Sigmoid colon (tissue), 7 donors: Measurements from ENCODE around the gene BCR. TPM values are rescaled to one million over a fixed set of nuclear protein-coding genes. Genes with fewer than 3 reads are reported as not detected.

Experiments used
- DNase-seq: peaks from one replicate; pipeline ENCODE4 v3.0.0-alpha.2; 2019
- H3K27ac ChIP-seq, 4 donors: fragments of 200-600 bp; sonication (generic); one replicate each; pipeline ENCODE4 v1.5.1; 2016 to 2019; ENCODE audit warnings: mild to moderate bottlenecking in 1 of 4
- H3K27me3 ChIP-seq, 3 donors: fragments of 200-600 bp; sonication (generic); one replicate each; pipeline ENCODE4 v1.5.1; 2019; ENCODE audit warnings: mild to moderate bottlenecking in 1 of 3
- H3K36me3 ChIP-seq, 4 donors: fragments of 200-600 bp; sonication (generic); one replicate each; pipeline ENCODE4 v1.5.1; 2016 to 2019
- H3K4me1 ChIP-seq, 4 donors: fragments of 200-600 bp; sonication (generic); one replicate each; pipeline ENCODE4 v1.5.1; 2017 to 2019
- H3K4me3 ChIP-seq, 4 donors: fragments of 200-600 bp; sonication (generic); one replicate each; pipeline ENCODE4 v1.5.1; 2017 to 2019; ENCODE audit warnings: mild to moderate bottlenecking in 2 of 4, moderate library complexity in 1 of 4
- H3K9me3 ChIP-seq, 4 donors: fragments of 200-600 bp in 3 of 4; sonication (generic) in 3 of 4; one replicate each; pipeline versions ENCODE4 v1.5.1 to v1.6.1; 2013 to 2019
- CTCF ChIP-seq, 4 experiments: fragments of 450-650 bp in 3 of 4; fragments of 200-600 bp in 1 of 4; IDR thresholded peaks; one replicate each; pipeline ENCODE4 v1.5.1; 2016 to 2019; ENCODE audit warnings: antibody characterized with exemption in 4 of 4, mild to moderate bottlenecking in 3 of 4, moderate library complexity in 2 of 4
- EP300 ChIP-seq, 4 donors: sonication (generic); formaldehyde crosslinking; IDR thresholded peaks; one replicate each; pipeline ENCODE4 v1.6.1; 2017; ENCODE audit warnings: antibody characterized with exemption in 4 of 4
- POLR2A ChIP-seq, 2 donors: fragments of 450-650 bp; IDR thresholded peaks; one replicate each; pipeline ENCODE4 v1.6.1; 2016; ENCODE audit warnings: antibody characterized with exemption in 2 of 2, mild to moderate bottlenecking in 2 of 2, moderate library complexity in 2 of 2
- POLR2AphosphoS5 ChIP-seq, 4 donors: sonication (generic); formaldehyde crosslinking; IDR thresholded peaks; one replicate each; pipeline ENCODE4 v1.6.1; 2017; ENCODE audit warnings: antibody characterized with exemption in 4 of 4
- WGBS, 2 donors: extraction: QIAGEN DNeasy Blood & Tissue Kit; methylation state at CpG; one replicate each; pipeline ENCODE4 v1.1.7; 2013; 5-methylcytosine and 5-hydroxymethylcytosine counted together
- intact Hi-C: fragments of 100-400 bp; cut with DNase I; formaldehyde crosslinking; loops from one replicate; pipeline ENCODE4 v1.15.1; 2023
- polyA plus RNA-seq, 3 donors: library from polyadenylated mRNA; stranded (reverse); fragments of 200-250 nt; gene quantifications; one replicate each; pipeline ENCODE4 v1.2.3, GENCODE V29; 2013
- total RNA-seq, 4 donors: library from RNA; depleted of rRNA; stranded (reverse); fragments of >200 nt; gene quantifications; one replicate each; pipeline ENCODE4 v1.1.0, GENCODE V29; 2016
- donor health status: healthy with polysubstance abuse.
- donor health status: Bipolar disorder and iron deficiency.
- donor health status: healthy.

BCR gene
- total and polyA plus RNA-seq, 7 donors = 10.8 to 39.9 (median 17.5) TPM

DNA sequence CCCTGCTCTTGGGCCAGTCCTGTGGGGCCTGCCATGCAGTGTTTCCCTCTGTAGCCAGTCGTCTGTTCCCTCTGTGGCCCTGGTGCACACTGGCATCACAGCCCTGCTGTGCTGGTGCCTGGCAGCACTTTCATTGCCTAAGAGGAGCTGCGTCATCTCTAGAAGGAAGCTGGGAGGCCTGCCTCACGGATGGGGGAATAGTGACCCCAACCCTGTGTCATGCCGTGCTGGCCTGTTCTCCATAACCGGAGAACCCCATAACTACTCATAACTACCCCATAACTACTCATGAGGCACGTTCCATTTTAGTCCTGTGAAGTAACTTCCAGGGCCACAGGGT is 21.0 kb upstream of the BCR start:
- Histone ChIP-seq H3K9me3 (no peaks in the 10 kb centered on the region), H3K27me3 (no peaks in the 10 kb centered on the region), H3K36me3 (peaks cover 0 to 35% (median 0%) of the 10 kb centered on the region in 4 donors), H3K27ac (no peak overlapping the region), H3K4me3 (no peak overlapping the region), H3K4me1 (peaks cover 0 to 14% (median 6%) of the 10 kb centered on the region in 4 donors)
- no peak for DNase-seq
- 90 to 91% methylated on average over 6 of the region's 6 CpGs for WGBS, 2 donors
- no peak for TF ChIP-seq POLR2A (IDR thresholded peaks at IDR 0.05)
- TF ChIP-seq EP300 (IDR thresholded peaks at IDR 0.05) = no peak
- TF ChIP-seq CTCF (IDR thresholded peaks at IDR 0.05) = no peak
- intact Hi-C loops = no loop called here

DNA sequence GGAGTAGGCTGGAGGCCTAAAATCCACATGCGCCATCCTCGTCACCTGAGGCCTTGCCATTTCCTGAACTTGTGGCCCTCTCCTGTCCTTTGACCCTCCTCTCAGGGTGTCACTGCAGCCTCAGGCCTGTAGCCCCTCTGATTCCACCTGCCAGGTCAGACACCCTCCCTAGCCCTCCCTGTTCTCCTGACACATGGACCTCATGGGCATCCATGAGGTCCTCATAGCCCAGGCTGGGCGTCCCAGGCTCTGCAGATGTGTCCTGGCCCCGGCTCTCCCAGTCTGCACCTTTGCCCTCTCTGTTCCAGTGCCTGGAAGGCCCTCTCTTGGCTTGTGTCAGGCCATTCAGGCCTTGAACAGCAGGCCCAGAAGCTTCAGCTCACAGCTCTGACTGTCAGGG is 19.3 kb upstream of the BCR start:
- H3K4me3 ChIP-seq = no peak overlapping the region
- TF ChIP-seq POLR2AphosphoS5 (IDR thresholded peaks at IDR 0.05) (no peak), POLR2A (IDR thresholded peaks at IDR 0.05) (no peak), CTCF (IDR thresholded peaks at IDR 0.05) (no peak), EP300 (IDR thresholded peaks at IDR 0.05) (no peak)
- H3K27me3 ChIP-seq = no peaks in the 10 kb centered on the region
- H3K27ac ChIP-seq = no peak overlapping the region
- no peaks in the 10 kb centered on the region for H3K9me3 ChIP-seq
- no peak for DNase-seq
- 89 to 93% methylated on average over 4 of the region's 4 CpGs for WGBS, 2 donors
- H3K4me1 ChIP-seq = peaks cover 0 to 18% (median 6%) of the 10 kb centered on the region in 4 donors
- intact Hi-C loops = no loop called here
- peaks cover 0 to 26% (median 0%) of the 10 kb centered on the region in 4 donors for H3K36me3 ChIP-seq

GRCh38 chr22:23161574-23161973 is 18.7 kb upstream of the BCR start:
- 91 to 93% methylated on average over 13 of the region's 13 CpGs for WGBS, 2 donors
- Histone ChIP-seq H3K27me3 (no peaks in the 10 kb centered on the region), H3K36me3 (peaks cover 0 to 24% (median 0%) of the 10 kb centered on the region in 4 donors), H3K4me1 (peaks cover 0 to 18% (median 6%) of the 10 kb centered on the region in 4 donors), H3K27ac (no peak overlapping the region), H3K4me3 (no peak overlapping the region), H3K9me3 (no peaks in the 10 kb centered on the region)
- no peak for DNase-seq
- intact Hi-C loops = no loop called here
- no peak for TF ChIP-seq POLR2AphosphoS5 (IDR thresholded peaks at IDR 0.05)
- TF ChIP-seq POLR2A (IDR thresholded peaks at IDR 0.05) = no peak
- no peak for TF ChIP-seq CTCF (IDR thresholded peaks at IDR 0.05)
- no peak for TF ChIP-seq EP300 (IDR thresholded peaks at IDR 0.05)

GRCh38 chr22:23163665-23164064 is 16.6 kb upstream of the BCR start:
- H3K4me1 ChIP-seq = peaks cover 0 to 18% (median 6%) of the 10 kb centered on the region in 4 donors
- no peaks in the 10 kb centered on the region for H3K9me3 ChIP-seq
- no peaks in the 10 kb centered on the region for H3K27me3 ChIP-seq
- TF ChIP-seq POLR2AphosphoS5 (IDR thresholded peaks at IDR 0.05) (peak in 1 of 4 donors; percentile 16), POLR2A (IDR thresholded peaks at IDR 0.05) (no peak)
- H3K4me3 ChIP-seq = no peak overlapping the region
- intact Hi-C loops = no loop called here
- DNase-seq = peak; percentile 89
- H3K36me3 ChIP-seq = peaks cover 0 to 19% (median 0%) of the 10 kb centered on the region in 4 donors
- H3K27ac ChIP-seq = peak overlapping the region in 3 of 4 donors; percentile 53 to 69 (median 55)
- WGBS, 2 donors = 36 to 72% methylated on average over 8 of the region's 8 CpGs

GRCh38 chr22:23164091-23164490 is 16.2 kb upstream of the BCR start:
- WGBS, 2 donors = 37 to 71% methylated on average over 11 of the region's 11 CpGs
- peaks cover 0 to 18% (median 6%) of the 10 kb centered on the region in 4 donors for H3K4me1 ChIP-seq
- peak overlapping the region in 3 of 4 donors; percentile 38 to 69 (median 55) for H3K27ac ChIP-seq
- TF ChIP-seq EP300 (IDR thresholded peaks at IDR 0.05) (no peak), POLR2A (IDR thresholded peaks at IDR 0.05) (no peak), POLR2AphosphoS5 (IDR thresholded peaks at IDR 0.05) (no peak), CTCF (IDR thresholded peaks at IDR 0.05) (no peak)
- H3K36me3 ChIP-seq = peaks cover 0 to 15% (median 0%) of the 10 kb centered on the region in 4 donors
- intact Hi-C loops = no loop called here
- no peaks in the 10 kb centered on the region for H3K27me3 ChIP-seq
- H3K4me3 ChIP-seq = no peak overlapping the region
- H3K9me3 ChIP-seq = no peaks in the 10 kb centered on the region
- DNase-seq = no peak
